ENCODE results near the gene FCHSD2. TPM values are rescaled to one million over a fixed set of nuclear protein-coding genes. Genes with fewer than 3 reads are reported as not detected.

Gene FCHSD2
- total and polyA plus RNA-seq, 3 experiments from 2014 or later, result 21.2 to 28.3 (median 28.0) TPM

DNA sequence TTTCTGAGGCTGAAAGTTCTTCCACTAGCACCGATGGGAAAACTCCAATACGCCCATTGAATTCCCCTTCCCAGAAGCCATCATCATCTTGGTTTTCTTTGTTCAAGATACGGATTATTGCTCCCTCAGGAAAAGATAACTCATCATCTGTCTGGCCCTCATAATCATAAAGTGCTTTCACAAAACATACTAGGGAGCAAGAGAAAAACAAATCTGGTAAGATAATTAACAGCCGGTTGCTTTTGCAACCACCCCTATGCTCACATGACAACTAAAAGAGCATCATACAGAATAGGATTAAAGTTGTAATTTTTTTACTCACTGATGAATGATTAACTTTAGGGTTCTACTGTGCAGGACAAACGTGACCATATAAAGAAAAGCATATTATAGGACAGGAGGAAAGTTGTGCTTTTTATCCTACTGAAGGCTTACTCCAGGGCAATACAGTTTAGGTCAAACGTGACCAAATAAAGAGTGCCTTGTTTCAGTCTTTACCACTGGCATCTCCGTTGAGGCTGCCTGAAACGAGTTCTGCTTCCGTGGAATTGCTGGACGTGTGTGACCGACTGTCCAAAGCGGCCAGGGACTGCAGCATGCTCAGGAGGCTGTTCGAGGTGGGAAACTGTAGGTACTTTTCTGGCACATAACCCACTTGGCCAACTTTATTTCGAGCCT, 299.3 kb downstream of the FCHSD2 start:
- Histone ChIP-seq H3K27me3 (ENCODE audit: insufficient read depth, low read length, poor library complexity, severe bottlenecking) (no peaks in the 10 kb centered on the region), H3K36me3 (ENCODE audit: insufficient read depth, low read length) (peaks cover 24% of the 10 kb centered on the region), H3K27ac (ENCODE audit: low read depth, low read length) (no peak overlapping the region), H3K4me1 (ENCODE audit: insufficient read depth, low read length) (no peaks in the 10 kb centered on the region), H3K9me3 (ENCODE audit: low read length) (no peaks in the 10 kb centered on the region), H3K4me3 (ENCODE audit: low read length) (no peak overlapping the region)
- DNase-seq, result no peak
- ChIA-PET POLR2A (no interaction called here), CTCF (no interaction called here)
- Mint-ChIP-seq H3K4me3 (no peak overlapping the region), H3K27me3 (no peaks in the 10 kb centered on the region), H3K4me1 (peaks cover 3 to 18% (median 8%) of the 10 kb centered on the region in 3 donors), H3K36me3 (peaks cover 4 to 76% (median 20%) of the 10 kb centered on the region in 3 donors), H3K9me3 (no peaks in the 10 kb centered on the region), H3K27ac (peak overlapping the region in 3 of 8 donors; percentile 10 to 35 (median 11))

DNA sequence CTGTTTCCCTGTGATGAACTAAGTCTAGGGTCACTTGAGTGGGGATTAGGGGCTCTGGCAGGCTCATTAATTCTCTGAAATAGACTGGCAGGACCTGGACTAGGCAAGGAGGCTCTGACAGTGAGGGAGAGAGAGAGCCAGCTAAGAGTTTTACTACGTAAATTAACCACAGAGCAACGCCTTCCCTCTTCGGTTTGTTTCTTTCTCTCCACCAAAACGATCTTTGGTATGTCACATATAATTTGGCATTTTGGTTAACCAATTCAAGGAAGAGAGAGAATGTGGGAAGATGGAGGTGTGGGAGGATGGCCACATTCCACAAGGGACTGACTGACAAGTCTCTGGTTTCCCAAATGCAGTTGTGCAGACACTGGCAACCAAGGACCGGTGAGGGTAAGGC, 300.0 kb downstream of the FCHSD2 start:
- Mint-ChIP-seq H3K27ac (peak overlapping the region in 4 of 8 donors; percentile 12 to 90 (median 46)), H3K4me1 (peaks cover 3 to 19% (median 8%) of the 10 kb centered on the region in 3 donors), H3K36me3 (peaks cover 4 to 80% (median 20%) of the 10 kb centered on the region in 3 donors), H3K27me3 (no peaks in the 10 kb centered on the region), H3K9me3 (no peaks in the 10 kb centered on the region), H3K4me3 (no peak overlapping the region)
- Histone ChIP-seq H3K4me3 (ENCODE audit: low read length) (no peak overlapping the region), H3K27ac (ENCODE audit: low read depth, low read length) (no peak overlapping the region), H3K36me3 (ENCODE audit: insufficient read depth, low read length) (peaks cover 24% of the 10 kb centered on the region), H3K4me1 (ENCODE audit: insufficient read depth, low read length) (no peaks in the 10 kb centered on the region), H3K9me3 (ENCODE audit: low read length) (no peaks in the 10 kb centered on the region), H3K27me3 (ENCODE audit: insufficient read depth, low read length, poor library complexity, severe bottlenecking) (no peaks in the 10 kb centered on the region)
- ChIA-PET POLR2A (no interaction called here), CTCF (interaction anchor here (1.2 kb wide), 1 partner anchor 335 kb away, joined by 3 read pairs; no protein-coding TSS in a partner anchor)
- DNase-seq, result no peak

DNA sequence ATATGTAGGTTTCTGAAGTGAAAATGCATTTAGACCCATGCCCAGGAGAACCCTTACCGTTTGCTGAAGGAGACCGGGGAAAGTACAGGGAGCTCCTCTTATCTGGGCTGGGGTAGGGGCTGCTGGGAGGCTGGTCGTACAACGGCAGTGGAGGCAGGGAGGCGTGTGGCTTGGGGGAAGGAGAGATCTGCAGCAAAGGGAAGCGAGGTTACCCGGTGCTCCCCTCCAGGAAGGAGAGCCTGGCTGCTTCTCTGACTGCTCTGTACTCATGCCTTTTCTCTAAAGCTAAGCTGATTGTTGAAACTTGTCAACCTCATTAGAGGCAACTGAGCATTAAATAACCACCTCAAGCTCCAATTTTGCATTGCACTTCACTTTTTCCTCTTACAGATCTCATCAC, 300.7 kb downstream of the FCHSD2 start:
- no peaks in the 10 kb centered on the region for H3K9me3 Mint-ChIP-seq
- peaks cover 4 to 79% (median 20%) of the 10 kb centered on the region in 3 donors for H3K36me3 Mint-ChIP-seq
- H3K4me3 Mint-ChIP-seq, result no peak overlapping the region
- no peak for DNase-seq
- H3K36me3 ChIP-seq (ENCODE audit: insufficient read depth, low read length), result peaks cover 24% of the 10 kb centered on the region
- H3K27me3 Mint-ChIP-seq, result no peaks in the 10 kb centered on the region
- H3K9me3 ChIP-seq (ENCODE audit: low read length), result no peaks in the 10 kb centered on the region
- POLR2A ChIA-PET, result no interaction called here
- H3K27ac ChIP-seq (ENCODE audit: low read depth, low read length), result no peak overlapping the region
- peaks cover 3 to 19% (median 8%) of the 10 kb centered on the region in 3 donors for H3K4me1 Mint-ChIP-seq
- no peaks in the 10 kb centered on the region for H3K4me1 ChIP-seq (ENCODE audit: insufficient read depth, low read length)
- peak overlapping the region in 2 of 8 donors; percentile 40 to 90 for H3K27ac Mint-ChIP-seq
- no peak overlapping the region for H3K4me3 ChIP-seq (ENCODE audit: low read length)
- CTCF ChIA-PET, result interaction anchor here (1.2 to 1.6 kb wide), 2 partner anchors 10 to 336 kb away, joined by 3 to 5 read pairs; no protein-coding TSS in a partner anchor
- no peaks in the 10 kb centered on the region for H3K27me3 ChIP-seq (ENCODE audit: insufficient read depth, low read length, poor library complexity, severe bottlenecking)

DNA sequence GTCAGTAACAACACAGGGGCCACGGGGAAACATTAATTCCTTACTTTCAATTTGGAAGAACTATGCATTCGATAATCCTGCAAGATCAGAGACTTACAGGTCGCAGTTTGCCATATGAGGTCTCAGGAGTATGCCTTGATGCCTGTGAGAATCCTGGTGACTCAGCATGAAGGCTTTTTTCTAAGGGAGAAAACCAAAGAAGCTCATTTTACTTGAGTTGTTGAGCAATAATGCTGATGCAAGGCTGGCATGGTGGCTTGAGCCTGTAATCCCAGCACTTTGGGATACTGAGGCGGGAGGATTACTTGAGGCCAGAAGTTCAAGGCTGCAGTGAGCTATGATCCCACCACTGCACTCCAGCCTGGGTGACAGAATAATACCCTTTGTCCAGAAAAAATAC, 301.3 kb downstream of the FCHSD2 start:
- ChIA-PET POLR2A (no interaction called here), CTCF (interaction anchor here (1.6 kb wide), 1 partner anchor 9 kb away, joined by 5 read pairs; no protein-coding TSS in a partner anchor)
- H3K27me3 ChIP-seq (ENCODE audit: insufficient read depth, low read length, poor library complexity, severe bottlenecking), result no peaks in the 10 kb centered on the region
- no peak overlapping the region for H3K27ac ChIP-seq (ENCODE audit: low read depth, low read length)
- no peak for DNase-seq
- H3K9me3 ChIP-seq (ENCODE audit: low read length), result no peaks in the 10 kb centered on the region
- H3K9me3 Mint-ChIP-seq, result no peaks in the 10 kb centered on the region
- peaks cover 4 to 79% (median 19%) of the 10 kb centered on the region in 3 donors for H3K36me3 Mint-ChIP-seq
- no peaks in the 10 kb centered on the region for H3K27me3 Mint-ChIP-seq
- peaks cover 3 to 19% (median 8%) of the 10 kb centered on the region in 3 donors for H3K4me1 Mint-ChIP-seq
- no peak overlapping the region for H3K27ac Mint-ChIP-seq
- H3K4me1 ChIP-seq (ENCODE audit: insufficient read depth, low read length), result no peaks in the 10 kb centered on the region
- no peak overlapping the region for H3K4me3 Mint-ChIP-seq
- H3K36me3 ChIP-seq (ENCODE audit: insufficient read depth, low read length), result peaks cover 24% of the 10 kb centered on the region
- no peak overlapping the region for H3K4me3 ChIP-seq (ENCODE audit: low read length)

DNA sequence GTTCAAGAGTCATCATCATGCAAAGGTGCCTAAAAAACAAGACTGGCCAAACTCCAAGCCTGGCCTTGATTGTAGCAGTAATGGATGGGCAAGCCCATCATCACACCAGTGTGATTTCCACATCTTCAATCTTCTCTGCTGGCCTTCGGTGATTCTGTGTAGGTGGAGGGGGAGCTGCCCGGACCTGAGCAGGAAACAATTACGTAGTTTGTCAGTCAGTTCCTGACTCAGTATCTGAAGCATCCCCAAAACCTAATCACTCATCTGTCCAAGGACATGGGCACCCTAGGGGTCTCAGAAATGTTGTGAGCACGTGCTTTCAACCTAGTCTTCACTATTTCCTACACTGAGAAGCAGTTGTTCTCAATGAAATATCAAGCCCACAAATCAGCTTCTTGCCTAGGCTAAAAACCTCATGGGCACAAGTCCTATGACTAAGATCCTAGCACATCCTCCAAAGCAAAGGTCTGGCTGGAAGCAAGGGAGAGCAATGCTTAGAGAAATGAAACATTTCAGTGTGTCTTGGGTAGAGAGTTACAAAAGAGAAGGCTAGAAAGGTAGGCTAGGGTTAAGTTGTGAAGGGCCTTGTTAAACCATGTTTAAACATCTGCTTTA, 303.3 kb downstream of the FCHSD2 start:
- Histone ChIP-seq H3K27me3 (ENCODE audit: insufficient read depth, low read length, poor library complexity, severe bottlenecking) (no peaks in the 10 kb centered on the region), H3K27ac (ENCODE audit: low read depth, low read length) (no peak overlapping the region), H3K36me3 (ENCODE audit: insufficient read depth, low read length) (peaks cover 24% of the 10 kb centered on the region), H3K4me1 (ENCODE audit: insufficient read depth, low read length) (no peaks in the 10 kb centered on the region), H3K4me3 (ENCODE audit: low read length) (no peak overlapping the region), H3K9me3 (ENCODE audit: low read length) (no peaks in the 10 kb centered on the region)
- ChIA-PET POLR2A (no interaction called here), CTCF (no interaction called here)
- H3K27me3 Mint-ChIP-seq, result peaks cover 0 to under 1% of the 10 kb centered on the region in 2 donors
- H3K4me1 Mint-ChIP-seq, result peaks cover 6 to 24% (median 8%) of the 10 kb centered on the region in 3 donors
- no peak for DNase-seq
- no peaks in the 10 kb centered on the region for H3K9me3 Mint-ChIP-seq
- H3K27ac Mint-ChIP-seq, result peak overlapping the region in 6 of 8 donors; percentile 38 to 83 (median 60)
- H3K36me3 Mint-ChIP-seq, result peaks cover 4 to 71% (median 18%) of the 10 kb centered on the region in 3 donors
- H3K4me3 Mint-ChIP-seq, result no peak overlapping the region

DNA sequence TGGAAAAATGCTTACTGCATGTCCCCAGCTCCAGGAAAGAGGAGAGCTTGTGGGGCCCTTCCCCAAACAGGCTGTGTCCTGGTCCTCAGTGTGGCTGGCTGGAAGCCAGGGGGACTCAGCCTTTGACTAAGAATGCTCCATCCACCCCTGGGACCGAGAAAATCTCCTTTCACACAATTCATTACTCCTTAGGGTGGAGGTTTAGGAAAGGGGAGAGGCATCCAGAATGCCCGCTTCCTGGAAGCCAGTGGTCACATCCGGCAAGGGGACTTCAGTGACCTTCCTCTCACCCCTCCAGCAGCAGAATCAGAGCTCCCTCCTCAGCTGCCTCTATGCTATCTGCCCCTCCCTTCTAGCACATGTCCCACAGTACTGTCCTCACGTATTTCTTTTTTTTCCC, 306.0 kb downstream of the FCHSD2 start:
- Mint-ChIP-seq H3K36me3 (peaks cover 0 to 50% (median 8%) of the 10 kb centered on the region in 3 donors), H3K4me1 (peaks cover 10 to 33% (median 16%) of the 10 kb centered on the region in 3 donors), H3K27ac (peak overlapping the region in 7 of 8 donors; percentile 17 to 68 (median 50)), H3K27me3 (peaks cover 0 to 1% of the 10 kb centered on the region in 2 donors), H3K4me3 (no peak overlapping the region), H3K9me3 (peaks cover 0 to 1% (median 0%) of the 10 kb centered on the region in 5 donors)
- Histone ChIP-seq H3K9me3 (ENCODE audit: low read length) (no peaks in the 10 kb centered on the region), H3K27me3 (ENCODE audit: insufficient read depth, low read length, poor library complexity, severe bottlenecking) (no peaks in the 10 kb centered on the region), H3K4me1 (ENCODE audit: insufficient read depth, low read length) (peaks cover 6% of the 10 kb centered on the region), H3K27ac (ENCODE audit: low read depth, low read length) (no peak overlapping the region), H3K36me3 (ENCODE audit: insufficient read depth, low read length) (peaks cover 15% of the 10 kb centered on the region), H3K4me3 (ENCODE audit: low read length) (no peak overlapping the region)
- CTCF ChIA-PET, result interaction anchor here (1.5 to 7.6 kb wide), 3 partner anchors 9 to 341 kb away, joined by 4 to 51 read pairs (median 4); no protein-coding TSS in a partner anchor
- no peak for DNase-seq
- POLR2A ChIA-PET, result interaction anchor here (1.1 kb wide), 1 partner anchor 12 kb away, joined by 3 read pairs; no protein-coding TSS in a partner anchor

DNA sequence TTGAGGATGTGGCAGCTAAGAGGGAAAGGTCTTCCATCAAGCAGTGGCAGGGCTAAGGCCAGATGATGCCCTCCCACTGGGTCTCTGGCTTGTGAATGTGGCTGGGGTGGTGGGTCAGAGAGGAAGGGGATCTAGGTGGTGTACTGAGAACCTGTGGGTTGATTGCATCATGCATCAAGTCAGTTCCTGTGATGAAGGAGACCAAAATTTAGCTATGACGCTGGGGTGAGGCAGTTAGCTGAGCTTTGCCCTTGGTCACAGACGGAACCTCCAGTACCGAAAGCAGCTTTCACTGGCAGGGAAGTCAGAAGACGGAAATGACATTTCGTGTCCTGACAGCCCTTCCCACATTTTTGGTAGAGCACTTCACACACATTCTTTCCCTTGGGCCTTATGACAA, 307.2 kb downstream of the FCHSD2 start:
- peaks cover 0 to 44% (median 8%) of the 10 kb centered on the region in 3 donors for H3K36me3 Mint-ChIP-seq
- no peaks in the 10 kb centered on the region for H3K27me3 ChIP-seq (ENCODE audit: insufficient read depth, low read length, poor library complexity, severe bottlenecking)
- peaks cover 6% of the 10 kb centered on the region for H3K4me1 ChIP-seq (ENCODE audit: insufficient read depth, low read length)
- no peaks in the 10 kb centered on the region for H3K9me3 ChIP-seq (ENCODE audit: low read length)
- POLR2A ChIA-PET, result no interaction called here
- no peak overlapping the region for H3K27ac ChIP-seq (ENCODE audit: low read depth, low read length)
- peaks cover 10 to 33% (median 16%) of the 10 kb centered on the region in 3 donors for H3K4me1 Mint-ChIP-seq
- H3K9me3 Mint-ChIP-seq, result peaks cover 0 to 2% (median 0%) of the 10 kb centered on the region in 5 donors
- no peak overlapping the region for H3K4me3 ChIP-seq (ENCODE audit: low read length)
- DNase-seq, result no peak
- peaks cover 9% of the 10 kb centered on the region for H3K36me3 ChIP-seq (ENCODE audit: insufficient read depth, low read length)
- no peak overlapping the region for H3K4me3 Mint-ChIP-seq
- peaks cover 0 to 1% of the 10 kb centered on the region in 2 donors for H3K27me3 Mint-ChIP-seq
- CTCF ChIA-PET, result interaction anchor here (1.0 to 7.6 kb wide), 2 partner anchors 307 to 342 kb away, joined by 5 to 51 read pairs; partner anchors contain the start of gene FCHSD2
- H3K27ac Mint-ChIP-seq, result peak overlapping the region; percentile 7 to 88 (median 70)

Measured in CD8-positive, alpha-beta memory T cell (primary cell).